HEK293T (cell line): ENCODE measurements around the gene CYP24A1.

Source experiments
- ARNT ChIP-seq: fragments of 450-650 bp; IDR thresholded peaks from 2 replicates; pipeline ENCODE4 v1.6.1; 2017; ENCODE audit warnings: mild to moderate bottlenecking
- BHLHE40 ChIP-seq: fragments of 450-650 bp; IDR thresholded peaks from 2 replicates; pipeline ENCODE4 v1.6.1; 2016; ENCODE audit warnings: mild to moderate bottlenecking, moderate library complexity, borderline replicate concordance
- CTBP1 ChIP-seq: fragments of 450-650 bp; IDR thresholded peaks from 2 replicates; pipeline ENCODE4 v1.6.1; 2016; ENCODE audit warnings: borderline replicate concordance
- FOXA1 ChIP-seq: fragments of 450-650 bp; IDR thresholded peaks from 2 replicates; pipeline ENCODE4 v1.6.1; 2016; ENCODE audit warnings: mild to moderate bottlenecking
- FOXK2 ChIP-seq: fragments of 450-650 bp; IDR thresholded peaks from 2 replicates; pipeline ENCODE4 v1.6.1; 2016; ENCODE audit warnings: mild to moderate bottlenecking
- FOXM1 ChIP-seq: fragments of 450-650 bp; IDR thresholded peaks from 2 replicates; pipeline ENCODE4 v1.6.1; 2017; ENCODE audit warnings: mild to moderate bottlenecking, borderline replicate concordance
- HDGF ChIP-seq: fragments of 450-650 bp; IDR thresholded peaks from 2 replicates; pipeline ENCODE4 v1.6.1; 2017; ENCODE audit warnings: antibody characterized with exemption, borderline replicate concordance
- L3MBTL2 ChIP-seq: fragments of 450-650 bp; conservative IDR thresholded peaks from 2 replicates; pipeline ENCODE4 v1.6.1; 2016; ENCODE audit warnings: mild to moderate bottlenecking
- LEF1 ChIP-seq: fragments of 450-650 bp; IDR thresholded peaks from 2 replicates; pipeline ENCODE4 v1.6.1; 2017; ENCODE audit warnings: mild to moderate bottlenecking, borderline replicate concordance
- SP1 ChIP-seq: fragments of 450-650 bp; IDR thresholded peaks from 2 replicates; pipeline ENCODE4 v1.6.1; 2017
- SUZ12 ChIP-seq: fragments of 450-650 bp; IDR thresholded peaks from 2 replicates; pipeline ENCODE4 v1.6.1; 2016; ENCODE audit warnings: mild to moderate bottlenecking
- TARDBP ChIP-seq: fragments of 450-650 bp; IDR thresholded peaks from 2 replicates; pipeline ENCODE4 v1.6.1; 2016
- ZNF384 ChIP-seq: fragments of 450-650 bp; IDR thresholded peaks from 2 replicates; pipeline ENCODE4 v1.6.1; 2016

DNA sequence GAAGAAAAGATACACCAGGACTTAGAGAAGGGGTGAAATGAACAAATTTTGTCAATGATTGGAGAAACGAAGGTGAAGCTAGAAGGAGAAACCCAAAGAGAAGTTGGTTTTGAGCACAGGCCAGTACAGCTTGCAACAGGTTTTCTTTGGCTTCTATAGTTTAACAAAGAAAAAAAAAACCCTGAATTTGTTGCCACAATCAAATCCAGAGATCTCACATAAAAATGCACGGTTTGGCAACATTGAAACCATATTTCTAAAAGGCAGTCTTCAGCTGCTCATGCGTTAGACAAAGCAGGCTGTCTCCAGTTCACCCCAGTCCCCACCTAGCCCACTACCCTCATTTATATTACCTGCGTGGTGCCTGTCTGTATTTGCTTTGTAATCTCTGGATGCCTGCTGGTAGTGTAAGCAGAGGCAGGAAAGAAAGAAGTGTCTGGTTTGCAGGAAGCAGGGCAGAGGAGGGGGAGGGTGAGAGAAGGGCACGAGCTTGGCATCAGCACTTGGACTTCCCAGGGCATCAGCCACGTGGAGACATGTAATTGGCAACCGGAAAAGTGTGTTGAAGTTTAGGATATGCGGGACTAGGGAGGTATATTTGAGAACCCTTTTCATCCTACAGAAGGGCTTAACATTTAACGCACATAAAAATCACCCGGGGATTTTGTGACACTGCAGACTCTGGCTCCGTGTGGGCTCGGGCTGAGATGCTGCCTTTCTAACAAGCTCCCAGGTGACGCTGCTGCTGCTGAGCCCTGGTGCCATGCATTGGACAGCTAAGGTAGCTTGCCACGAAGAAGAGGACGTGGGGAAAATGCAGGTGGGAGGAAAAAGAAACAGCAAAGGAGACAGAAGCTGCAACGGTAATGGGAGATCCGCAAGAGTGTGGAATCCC is 48.5 kb upstream of the CYP24A1 start:
- TF ChIP-seq CTBP1 (no peak), SP1 (no peak), FOXM1 (no peak), ZNF384 (no peak), FOXK2 (no peak), SUZ12 (no peak), L3MBTL2 (no peak), BHLHE40 (no peak), FOXA1 (no peak), HDGF (no peak), TARDBP (no peak), LEF1 (no peak), ARNT (no peak)
